GM23338 (cell line): ENCODE data around the gene ADAMTS15. TPM values are rescaled to one million over a fixed set of nuclear protein-coding genes. Genes with fewer than 3 reads are reported as not detected.

Source experiments
- ATAC-seq: fragments of 200-7000 bp; cut with Tn5 transposase; 3 replicates; pipeline ENCODE4 v1.9.1; 2020
- DNase-seq: peaks from one replicate; pipeline ENCODE4 v3.0.0-alpha.2; 2015; ENCODE audit warnings: low spot score
- H2AFZ ChIP-seq: fragments of 200-600 bp; sonication (generic); 2 replicates; pipeline ENCODE4 v1.8.0; 2016; ENCODE audit warnings: antibody characterized with exemption, mild to moderate bottlenecking, moderate library complexity
- H3F3A ChIP-seq: fragments of 200-600 bp; sonication (generic); replicated peaks from 2 replicates; pipeline ENCODE4 v1.8.0; 2017; ENCODE audit warnings: antibody characterized with exemption, mixed run types, low read depth
- H3K27ac ChIP-seq: fragments of 200-600 bp; sonication (generic); 2 replicates; pipeline ENCODE4 v1.6.1; 2016; ENCODE audit warnings: low read depth
- H3K27me3 ChIP-seq: fragments of 200-600 bp; sonication (generic); 2 replicates; pipeline ENCODE4 v1.8.0; 2016; ENCODE audit warnings: mild to moderate bottlenecking, mixed run types, moderate library complexity; ENCODE audit not compliant: insufficient read depth
- H3K36me3 ChIP-seq: fragments of 200-600 bp; sonication (generic); 2 replicates; pipeline ENCODE4 v1.8.0; 2016; ENCODE audit warnings: mild to moderate bottlenecking; ENCODE audit not compliant: insufficient read depth
- H3K4me1 ChIP-seq: fragments of 200-600 bp; sonication (generic); 2 replicates; pipeline ENCODE4 v1.8.0; 2016; ENCODE audit warnings: mild to moderate bottlenecking, moderate library complexity; ENCODE audit not compliant: insufficient read depth
- H3K4me2 ChIP-seq: fragments of 200-600 bp; sonication (generic); 2 replicates; pipeline ENCODE4 v1.7.1; 2017; ENCODE audit warnings: mixed run types
- H3K4me3 ChIP-seq: fragments of 200-600 bp; sonication (generic); 2 replicates; pipeline ENCODE4 v1.6.1; 2016; ENCODE audit warnings: mixed run types
- H3K79me2 ChIP-seq: fragments of 200-600 bp; sonication (generic); replicated peaks from 2 replicates; pipeline ENCODE4 v1.8.0; 2017; ENCODE audit warnings: mild to moderate bottlenecking; ENCODE audit not compliant: insufficient read depth
- H3K9me2 ChIP-seq: fragments of 200-600 bp; sonication (generic); 2 replicates; pipeline ENCODE4 v1.8.0; 2017; ENCODE audit not compliant: insufficient read depth
- H4K20me1 ChIP-seq: fragments of 200-600 bp; sonication (generic); replicated peaks from 2 replicates; pipeline ENCODE4 v1.8.0; 2017; ENCODE audit warnings: mild to moderate bottlenecking; ENCODE audit not compliant: insufficient read depth
- H3K27ac Mint-ChIP-seq: 2 replicates; pipeline ENCODE4 v1.8.0; 2020; ENCODE audit warnings: inconsistent platforms, mild to moderate bottlenecking, moderate library complexity, mixed read lengths
- H3K27me3 Mint-ChIP-seq: 3 replicates; pipeline ENCODE4 v1.8.0; 2022; ENCODE audit warnings: low read depth, mild to moderate bottlenecking, moderate library complexity, mixed read lengths, inconsistent platforms; ENCODE audit not compliant: insufficient read depth, poor library complexity
- H3K36me3 Mint-ChIP-seq: 3 replicates; pipeline ENCODE4 v1.8.0; 2021; ENCODE audit warnings: low read depth, mild to moderate bottlenecking, inconsistent platforms, moderate library complexity, mixed read lengths
- H3K4me1 Mint-ChIP-seq: 3 replicates; pipeline ENCODE4 v1.8.0; 2020; ENCODE audit warnings: mild to moderate bottlenecking, inconsistent platforms, mixed read lengths
- H3K4me3 Mint-ChIP-seq: 3 replicates; pipeline ENCODE4 v1.8.0; 2021; ENCODE audit warnings: moderate library complexity, mild to moderate bottlenecking, inconsistent platforms, mixed read lengths
- H3K9me3 Mint-ChIP-seq: 3 replicates; pipeline ENCODE4 v1.8.0; 2020; ENCODE audit warnings: moderate library complexity, mild to moderate bottlenecking, inconsistent platforms, mixed read lengths
- CREB1 ChIP-seq: fragments of 250-450 bp; sonication (Bioruptor Pico); IDR thresholded peaks from 2 replicates; pipeline ENCODE4 v1.5.0; 2020; ENCODE audit warnings: low read depth, mild to moderate bottlenecking, moderate library complexity
- CTCF ChIP-seq, 2 experiments: fragments of 200-600 bp in 1 of 2; sonication (generic) in 1 of 2; conservative IDR thresholded peaks; 2 replicates each; pipeline versions ENCODE4 v1.5.1 to v1.6.1; 2016 to 2017; ENCODE audit warnings: antibody characterized with exemption in 2 of 2, low read depth in 2 of 2, mild to moderate bottlenecking in 2 of 2, moderate library complexity in 1 of 2
- ETS1 ChIP-seq: IDR thresholded peaks from 2 replicates; pipeline ENCODE4 v1.6.1; 2016; ENCODE audit warnings: antibody characterized with exemption
- JUNB ChIP-seq: IDR thresholded peaks from one replicate; pipeline ENCODE4 v1.6.1; 2016; ENCODE audit warnings: antibody characterized with exemption; ENCODE audit not compliant: unreplicated experiment
- NANOG ChIP-seq: IDR thresholded peaks from 2 replicates; pipeline ENCODE4 v1.6.1; 2016; ENCODE audit warnings: antibody characterized with exemption, borderline replicate concordance
- ZNF462 ChIP-seq: fragments of 250-450 bp; sonication (Bioruptor Pico); IDR thresholded peaks from 2 replicates; pipeline ENCODE4 v1.5.0; 2020; ENCODE audit warnings: mild to moderate bottlenecking, moderate library complexity
- polyA plus RNA-seq: library from polyadenylated mRNA; unstranded; fragments of >200 nt; fragmentation: Nextera tagmentation; extraction: Ambion mirVana; gene quantifications from 2 replicates; pipeline ENCODE4 v1.2.1, GENCODE V29; 2016
- total RNA-seq: library from RNA; depleted of rRNA; stranded (reverse); fragments of >200 nt; shearing (Covaris generic); gene quantifications from 2 replicates; pipeline ENCODE4 v1.2.3, GENCODE V29; 2014

Gene ADAMTS15
- total and polyA plus RNA-seq, 2 experiments from 2014 or later: 0.42 to 5.6 TPM

GRCh38 chr11:130504317-130504716, 55.9 kb downstream of the ADAMTS15 start:
- H3K27me3 ChIP-seq: no peaks in the 10 kb centered on the region
- no peak for DNase-seq
- peaks cover 3% of the 10 kb centered on the region for H3K27me3 Mint-ChIP-seq
- H3K9me3 Mint-ChIP-seq: peaks cover 53% of the 10 kb centered on the region
- no peak overlapping the region for H3K4me3 Mint-ChIP-seq
- no peaks in the 10 kb centered on the region for H3F3A ChIP-seq
- peaks cover 5% of the 10 kb centered on the region; the same call in 2 of the 3 replicates for H3K4me1 Mint-ChIP-seq
- no peak for ATAC-seq
- H4K20me1 ChIP-seq: no peaks in the 10 kb centered on the region
- peaks cover 24% of the 10 kb centered on the region for H3K36me3 Mint-ChIP-seq
- H3K4me3 ChIP-seq: no peak overlapping the region
- no peaks in the 10 kb centered on the region for H3K4me1 ChIP-seq
- no peak overlapping the region for H2AFZ ChIP-seq
- H3K36me3 ChIP-seq: no peaks in the 10 kb centered on the region
- no peaks in the 10 kb centered on the region for H3K79me2 ChIP-seq
- H3K9me2 ChIP-seq: peaks cover 5% of the 10 kb centered on the region; the same call in 1 of the 2 replicates
- H3K4me2 ChIP-seq: no peak overlapping the region
- no peak overlapping the region for H3K27ac Mint-ChIP-seq
- TF ChIP-seq CREB1: no peak
- TF ChIP-seq ETS1: no peak
- no peak for TF ChIP-seq NANOG
- no peak for TF ChIP-seq ZNF462 (CRISPR knock-in tag)
- H3K27ac ChIP-seq: no peak overlapping the region

GRCh38 chr11:130508913-130509312, 60.5 kb downstream of the ADAMTS15 start:
- H3K27me3 ChIP-seq: no peaks in the 10 kb centered on the region
- DNase-seq (no peak), ATAC-seq (peak; percentile 54)
- no peak overlapping the region for H3K27ac ChIP-seq
- no peaks in the 10 kb centered on the region for H4K20me1 ChIP-seq
- H3F3A ChIP-seq: no peaks in the 10 kb centered on the region
- H3K4me1 ChIP-seq: no peaks in the 10 kb centered on the region
- H3K4me3 Mint-ChIP-seq: no peak overlapping the region
- H3K79me2 ChIP-seq: no peaks in the 10 kb centered on the region
- H3K36me3 Mint-ChIP-seq: peaks cover 24% of the 10 kb centered on the region
- H3K36me3 ChIP-seq: no peaks in the 10 kb centered on the region
- peaks cover 5% of the 10 kb centered on the region; the same call in 1 of the 2 replicates for H3K9me2 ChIP-seq
- H3K4me1 Mint-ChIP-seq: peaks cover 7% of the 10 kb centered on the region; the same call in 2 of the 3 replicates
- H3K27ac Mint-ChIP-seq: no peak overlapping the region; the same call in 1 of the 2 replicates
- H2AFZ ChIP-seq: no peak overlapping the region
- no peaks in the 10 kb centered on the region for H3K27me3 Mint-ChIP-seq
- H3K4me2 ChIP-seq: no peak overlapping the region
- H3K9me3 Mint-ChIP-seq: peaks cover 47% of the 10 kb centered on the region
- no peak overlapping the region for H3K4me3 ChIP-seq
- TF ChIP-seq CREB1: no peak
- no peak for TF ChIP-seq CTCF (conservative IDR thresholded peaks at IDR 0.05; ENCODE audit: low read depth in 2 of 2)
- TF ChIP-seq NANOG: no peak
- no peak for TF ChIP-seq JUNB
